Stimulated activated CD4-positive, alpha-beta T cell treated with anti-CD3 and anti-CD28 coated beads, TNF-alpha, amount 100 ng/mL, for 48 hours (primary cell): ENCODE data around the gene TNRC6B.
"Not testable (repeated sequence)": the region's sequence is repeated elsewhere in the genome, so short reads cannot be mapped to it uniquely, and the experiment has no call there.

Experiments
- DNase-seq, 3 donors: peaks; one replicate each; pipeline ENCODE4 v3.0.0-alpha.2; 2020; ENCODE audit warnings: low read depth in 3 of 3

Gene TNRC6B

DNA sequence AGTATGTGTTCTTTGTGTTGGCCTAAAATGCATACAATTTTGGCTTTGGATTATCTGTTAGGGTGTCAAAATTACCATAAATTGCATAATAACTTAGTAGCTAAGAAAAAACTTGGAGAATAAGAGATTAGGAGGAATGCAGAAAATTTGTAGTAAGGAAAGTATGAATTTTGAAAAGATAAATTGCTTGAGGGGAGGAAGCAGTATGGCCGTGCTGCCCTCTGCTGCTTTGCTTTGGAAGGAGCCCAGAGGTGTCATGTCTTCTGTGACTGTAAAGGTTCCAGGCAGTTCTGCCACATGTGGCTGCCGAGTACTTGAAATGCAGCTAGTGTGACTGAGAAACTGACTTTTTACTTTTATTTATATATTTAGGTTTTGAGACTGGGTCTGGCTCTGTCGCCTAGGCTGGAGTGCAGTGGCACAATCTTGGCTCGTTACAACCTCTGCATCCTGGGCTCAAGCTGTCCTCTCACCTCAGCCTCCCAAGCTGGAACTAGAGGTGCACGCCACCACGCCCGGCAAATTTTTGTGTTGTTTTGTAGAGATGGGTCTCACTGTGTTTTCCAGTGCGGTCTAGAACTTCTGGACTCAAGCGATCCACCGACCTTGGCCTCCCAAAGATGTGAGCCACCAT lies 170.4 kb downstream of the TNRC6B start:
- peak; percentile 43 for DNase-seq

- DNase-seq: no peak
Observed at GRCh38 chr22:40352763-40353162, 175.0 kb downstream of the TNRC6B start.

DNA sequence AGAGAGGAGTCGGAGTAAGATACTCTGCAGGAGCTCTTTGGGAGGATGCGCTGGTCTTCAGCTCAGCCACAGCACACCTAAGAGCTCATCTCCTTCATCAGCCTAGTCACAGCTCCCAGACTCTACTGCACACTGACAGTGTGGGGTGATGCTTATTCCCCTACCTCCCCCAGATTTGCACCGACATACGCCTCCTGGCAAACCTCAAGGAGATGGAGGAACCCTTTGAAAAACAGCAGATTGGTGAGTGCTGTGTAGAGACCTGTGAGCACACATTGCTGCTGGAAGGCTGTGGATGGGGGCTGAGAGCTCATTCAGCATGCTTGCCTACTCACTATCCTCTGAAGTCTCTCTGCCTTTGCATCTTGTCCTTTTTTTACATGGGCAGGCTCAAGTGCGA lies 183.4 kb downstream of the TNRC6B start:
- DNase-seq: no peak

GRCh38 chr22:40363059-40363458 lies 185.3 kb downstream of the TNRC6B start:
- DNase-seq: no peak

DNA sequence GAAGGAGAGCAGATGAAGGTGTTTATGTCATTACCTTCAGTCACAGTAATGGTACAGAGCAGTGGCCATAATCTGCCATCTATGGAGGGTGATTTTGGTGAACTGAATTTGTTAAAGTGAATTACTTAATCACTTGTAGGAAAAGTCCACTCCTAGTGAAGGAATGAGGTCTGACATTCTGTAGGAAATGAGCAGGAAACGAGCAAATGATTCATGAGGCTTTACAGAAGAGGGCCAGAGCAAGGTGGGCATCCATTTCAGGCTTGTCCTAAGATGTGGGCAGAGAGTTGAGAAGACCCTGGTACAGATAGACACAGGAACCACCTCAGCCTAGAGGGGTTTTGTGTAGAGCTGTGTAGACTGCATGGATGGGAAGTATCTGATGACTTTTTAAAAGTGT lies 186.7 kb downstream of the TNRC6B start:
- DNase-seq: no peak

DNA sequence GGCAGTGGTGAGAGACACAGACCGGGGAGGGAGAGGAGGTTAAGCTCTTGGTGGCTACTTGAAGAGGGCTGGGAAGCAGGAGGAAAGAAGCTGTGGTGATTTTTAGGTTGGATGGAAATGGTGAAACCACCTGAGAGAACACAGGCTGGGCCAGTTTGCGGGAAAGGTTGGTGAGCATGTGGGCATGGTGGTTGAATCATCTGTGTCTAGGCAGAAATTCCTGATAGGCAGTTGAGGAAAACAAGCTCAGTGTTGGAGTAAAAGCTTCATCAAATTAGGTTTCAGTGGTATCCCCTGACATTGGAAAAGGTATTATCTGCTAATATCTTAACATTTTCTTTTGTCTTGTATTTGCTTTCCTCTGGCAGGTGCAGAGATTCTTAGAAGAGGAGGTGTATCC lies 188.3 kb downstream of the TNRC6B start:
- no peak for DNase-seq

- DNase-seq: no peak
Observed at GRCh38 chr22:40367342-40367741, 189.6 kb downstream of the TNRC6B start.

GRCh38 chr22:40368016-40368415 lies 190.3 kb downstream of the TNRC6B start:
- no peak for DNase-seq

GRCh38 chr22:40368836-40369235 lies 191.1 kb downstream of the TNRC6B start:
- DNase-seq: no peak

GRCh38 chr22:40374567-40374966 lies 196.8 kb downstream of the TNRC6B start:
- no peak for DNase-seq

DNA sequence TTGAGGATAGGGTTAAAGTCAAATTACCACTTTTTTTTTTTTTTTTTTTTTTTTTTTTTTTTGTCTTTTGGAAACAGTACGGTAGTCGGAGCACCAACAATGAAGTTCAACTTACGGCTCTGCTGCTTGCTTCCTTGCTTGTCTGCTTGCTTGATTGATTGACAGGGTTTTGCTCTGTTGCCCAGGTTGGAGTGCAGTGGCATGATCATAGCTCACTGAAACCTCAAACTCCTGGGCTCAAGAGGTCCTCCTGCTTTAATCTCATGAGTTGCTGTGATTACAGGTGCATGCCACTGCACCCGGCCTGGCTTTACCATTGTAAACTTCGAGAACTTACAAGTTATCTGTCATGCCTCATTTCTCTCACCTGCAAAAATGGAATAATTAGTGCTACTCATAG lies 198.4 kb downstream of the TNRC6B start:
- DNase-seq: no peak

DNA sequence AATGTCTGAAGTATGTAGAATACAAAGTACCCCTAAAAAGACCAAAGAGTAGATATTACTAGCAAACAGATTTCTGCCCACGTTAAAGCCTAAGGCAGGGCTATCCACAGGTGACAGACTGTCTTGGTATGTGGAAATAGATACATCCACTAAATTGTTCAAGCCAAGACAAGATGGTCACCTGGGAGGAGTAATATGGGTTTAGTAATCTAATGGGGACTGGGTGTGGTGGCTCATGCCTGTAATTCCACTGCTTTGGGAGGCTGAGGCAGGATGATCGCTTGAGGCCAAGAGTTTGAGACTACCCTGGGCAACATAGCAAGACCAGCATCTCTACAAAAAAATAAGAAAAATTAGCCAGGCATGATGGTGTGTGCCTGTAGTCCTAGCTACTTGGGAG lies 200.2 kb downstream of the TNRC6B start:
- no peak for DNase-seq

DNA sequence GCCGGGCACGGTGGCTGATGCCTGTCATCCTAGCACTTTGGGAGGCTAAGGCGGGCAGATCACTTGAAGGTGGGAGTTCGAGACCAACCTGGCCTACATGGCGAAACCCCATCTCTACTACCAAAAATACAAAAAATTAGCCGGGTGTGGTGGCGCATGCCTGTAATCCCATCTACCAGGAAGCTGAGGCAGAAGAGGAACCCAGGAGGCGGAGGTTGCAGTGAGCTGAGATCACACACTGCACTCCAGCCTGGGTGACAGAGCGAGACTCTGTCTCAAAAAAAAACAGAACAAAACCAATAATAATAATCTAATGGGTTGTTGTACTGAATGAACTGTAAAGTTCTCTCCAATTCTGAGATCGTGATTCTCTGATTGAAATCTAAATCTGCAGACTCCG lies 200.7 kb downstream of the TNRC6B start:
- not testable (repeated sequence) for DNase-seq

DNA sequence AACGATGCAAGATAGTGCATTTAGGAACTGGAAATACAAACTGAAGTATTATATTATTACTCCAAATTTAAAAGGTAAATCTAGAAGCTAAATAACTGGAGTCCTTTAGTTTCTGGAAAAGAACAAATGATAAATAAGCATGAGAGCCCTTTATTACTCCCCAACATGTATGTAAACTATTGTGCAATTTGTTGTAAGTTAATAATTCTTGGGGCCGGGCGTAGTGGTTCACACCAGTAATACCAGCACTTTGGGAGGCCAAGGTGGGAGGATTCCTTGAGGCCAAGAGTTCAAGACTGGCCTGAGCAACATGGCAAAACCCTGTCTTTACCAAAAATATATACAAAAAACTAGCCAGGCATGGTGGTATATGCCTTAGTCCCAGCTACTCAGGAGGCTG lies 203.7 kb downstream of the TNRC6B start:
- DNase-seq: no peak

DNA sequence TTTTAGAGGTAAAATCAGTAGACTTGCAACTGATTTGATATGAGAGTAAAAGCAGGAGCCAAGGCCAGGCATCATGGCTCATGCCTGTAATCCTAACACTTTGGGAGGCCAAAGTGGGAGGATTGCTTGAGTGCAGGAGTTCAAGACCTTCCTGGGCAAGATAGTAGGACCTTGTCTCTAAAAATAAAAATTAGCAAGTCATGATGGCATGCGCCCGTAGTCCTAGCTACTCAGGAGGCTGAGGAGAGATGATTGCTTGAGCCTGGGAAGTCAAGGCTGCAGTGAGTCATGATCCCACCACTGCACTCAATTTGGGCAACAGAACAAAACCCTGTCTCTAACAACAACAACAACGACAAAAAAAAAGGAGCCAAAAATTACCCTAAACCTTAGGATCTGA lies 206.2 kb downstream of the TNRC6B start:
- DNase-seq: no peak

DNA sequence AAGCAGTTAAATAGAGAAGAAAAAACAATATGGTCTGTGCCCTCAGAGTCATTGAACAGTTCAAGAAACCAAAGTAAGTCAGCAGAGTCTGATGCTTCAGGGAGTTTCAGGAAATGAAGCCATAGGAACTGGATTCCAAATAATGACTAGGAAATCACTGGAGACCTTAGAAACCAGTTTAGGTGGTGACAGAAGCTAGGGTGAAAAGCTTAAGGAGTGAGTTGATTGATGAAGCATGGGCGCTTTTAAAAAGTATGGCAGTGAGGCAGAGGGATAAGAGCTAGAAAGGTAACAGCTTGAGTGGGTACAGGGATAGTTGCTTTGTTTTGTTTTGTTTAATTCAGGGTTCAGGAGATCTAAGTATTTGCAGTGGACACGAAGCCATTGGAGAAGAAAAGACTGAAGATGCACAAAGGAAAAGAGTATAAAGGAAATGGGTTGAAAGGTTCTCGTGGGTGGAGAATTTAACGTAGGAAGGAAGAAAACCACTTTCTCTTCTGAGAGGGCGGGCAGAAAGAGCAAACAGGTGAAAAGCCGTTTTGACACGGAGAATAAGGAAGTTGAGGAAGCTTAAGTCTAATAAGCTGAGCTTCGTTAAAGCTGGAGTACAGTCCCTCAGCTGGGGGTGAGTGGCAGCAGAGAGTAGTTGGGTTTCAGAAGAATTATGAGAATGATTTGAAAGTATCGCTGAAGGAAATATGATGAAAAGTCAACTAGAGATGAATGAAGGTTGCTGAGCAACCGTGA lies 207.5 kb downstream of the TNRC6B start:
- peak in 1 of 3 donors; percentile 33 for DNase-seq
